Vagina (tissue), 2 donors: ENCODE data around the gene ARID1B.

Source experiments
- POLR2A ChIP-seq, 2 donors: fragments of 450-650 bp; IDR thresholded peaks; one replicate each; pipeline ENCODE4 v1.6.1; 2017; ENCODE audit warnings: antibody characterized with exemption in 2 of 2, mild to moderate bottlenecking in 2 of 2, moderate library complexity in 2 of 2
- POLR2AphosphoS5 ChIP-seq, 2 donors: sonication (generic); formaldehyde crosslinking; IDR thresholded peaks; one replicate each; pipeline ENCODE4 v1.9.0; 2017; ENCODE audit warnings: antibody characterized with exemption in 2 of 2, mild to moderate bottlenecking in 2 of 2, low read depth in 1 of 2; ENCODE audit not compliant: insufficient read depth in 1 of 2
- TF ChIP-seq, protein P1 (sequence below), 3 experiments: fragments of 450-650 bp in 2 of 3; fragments of 200-600 bp in 1 of 3; sonication (generic) in 1 of 3; IDR thresholded peaks; one replicate each; pipeline ENCODE4 v1.5.1; 2017 to 2019; ENCODE audit warnings: antibody characterized with exemption in 3 of 3, mild to moderate bottlenecking in 2 of 3, moderate library complexity in 2 of 3

DNA sequence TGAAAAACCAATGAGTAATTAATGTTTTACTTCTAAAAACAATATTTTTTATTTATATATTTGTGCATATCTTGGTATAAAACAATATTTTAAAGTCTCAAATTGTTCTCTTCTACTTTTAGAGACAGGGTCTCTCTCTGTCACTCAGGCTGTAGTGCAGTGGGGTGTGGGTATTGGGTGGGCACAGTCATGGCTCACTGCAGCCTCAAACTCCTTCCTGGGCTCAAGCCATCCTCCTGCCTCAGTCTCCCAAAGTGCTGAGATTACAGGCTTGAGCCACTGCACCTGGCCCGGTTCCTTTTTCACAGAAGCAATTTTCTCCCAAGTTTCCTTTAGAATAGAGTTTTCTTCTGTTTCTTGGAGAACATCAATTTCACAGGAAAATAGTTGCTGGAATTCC is 443.3 kb downstream of the ARID1B start:
- TF ChIP-seq, protein P1, sequence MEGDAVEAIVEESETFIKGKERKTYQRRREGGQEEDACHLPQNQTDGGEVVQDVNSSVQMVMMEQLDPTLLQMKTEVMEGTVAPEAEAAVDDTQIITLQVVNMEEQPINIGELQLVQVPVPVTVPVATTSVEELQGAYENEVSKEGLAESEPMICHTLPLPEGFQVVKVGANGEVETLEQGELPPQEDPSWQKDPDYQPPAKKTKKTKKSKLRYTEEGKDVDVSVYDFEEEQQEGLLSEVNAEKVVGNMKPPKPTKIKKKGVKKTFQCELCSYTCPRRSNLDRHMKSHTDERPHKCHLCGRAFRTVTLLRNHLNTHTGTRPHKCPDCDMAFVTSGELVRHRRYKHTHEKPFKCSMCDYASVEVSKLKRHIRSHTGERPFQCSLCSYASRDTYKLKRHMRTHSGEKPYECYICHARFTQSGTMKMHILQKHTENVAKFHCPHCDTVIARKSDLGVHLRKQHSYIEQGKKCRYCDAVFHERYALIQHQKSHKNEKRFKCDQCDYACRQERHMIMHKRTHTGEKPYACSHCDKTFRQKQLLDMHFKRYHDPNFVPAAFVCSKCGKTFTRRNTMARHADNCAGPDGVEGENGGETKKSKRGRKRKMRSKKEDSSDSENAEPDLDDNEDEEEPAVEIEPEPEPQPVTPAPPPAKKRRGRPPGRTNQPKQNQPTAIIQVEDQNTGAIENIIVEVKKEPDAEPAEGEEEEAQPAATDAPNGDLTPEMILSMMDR (IDR thresholded peaks at IDR 0.05) = no peak
- no peak for TF ChIP-seq POLR2AphosphoS5 (IDR thresholded peaks at IDR 0.05; ENCODE audit: insufficient read depth in 1 of 2, low read depth in 1 of 2)
- TF ChIP-seq POLR2A (IDR thresholded peaks at IDR 0.05) = no peak
